Esophagus squamous epithelium (tissue), 4 donors: Measurements from ENCODE around the gene NCBP3.

Source experiments
- POLR2A ChIP-seq, 4 donors: fragments of 450-650 bp; IDR thresholded peaks; one replicate each; pipeline ENCODE4 v1.6.1; 2017; ENCODE audit warnings: antibody characterized with exemption in 4 of 4, mild to moderate bottlenecking in 4 of 4, moderate library complexity in 3 of 4
- TF ChIP-seq, protein P1 (sequence below), 6 experiments: fragments of 450-650 bp in 4 of 6; fragments of 200-600 bp in 2 of 6; sonication (generic) in 2 of 6; IDR thresholded peaks; one replicate each; pipeline ENCODE4 v1.5.1; 2016 to 2019; ENCODE audit warnings: antibody characterized with exemption in 6 of 6, mild to moderate bottlenecking in 4 of 6, moderate library complexity in 4 of 6

DNA sequence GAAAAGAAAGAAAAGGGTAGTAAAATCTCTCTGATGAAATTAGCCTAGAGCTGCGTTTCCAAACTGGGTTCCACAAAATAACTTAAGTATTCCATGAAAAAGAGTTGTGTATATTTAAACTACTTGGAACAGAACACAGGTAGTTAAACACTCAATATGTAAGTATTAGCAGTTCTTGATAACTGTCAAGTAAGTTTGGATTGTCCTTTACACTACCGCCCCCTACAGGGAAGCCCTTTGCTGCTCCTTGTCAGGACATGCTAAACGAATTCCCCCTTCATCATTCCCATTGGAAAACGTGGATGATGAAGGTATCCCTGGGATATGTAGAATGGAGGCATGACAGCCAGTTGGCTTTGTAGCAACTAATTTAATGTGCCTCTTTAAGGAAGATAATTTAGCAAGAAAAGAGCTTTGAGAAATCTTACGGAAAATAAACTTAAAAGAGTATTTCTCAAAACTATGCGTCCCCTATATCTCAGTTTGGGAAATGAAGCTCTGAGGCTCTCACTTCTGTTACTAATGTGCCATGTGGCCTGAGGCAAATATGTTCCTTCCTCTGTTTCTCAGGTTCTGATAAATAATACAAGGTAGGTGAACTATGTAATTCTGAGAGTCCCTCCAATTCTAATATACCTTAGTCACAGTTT lies 18.8 kb downstream of the NCBP3 start:
- TF ChIP-seq, protein P1, sequence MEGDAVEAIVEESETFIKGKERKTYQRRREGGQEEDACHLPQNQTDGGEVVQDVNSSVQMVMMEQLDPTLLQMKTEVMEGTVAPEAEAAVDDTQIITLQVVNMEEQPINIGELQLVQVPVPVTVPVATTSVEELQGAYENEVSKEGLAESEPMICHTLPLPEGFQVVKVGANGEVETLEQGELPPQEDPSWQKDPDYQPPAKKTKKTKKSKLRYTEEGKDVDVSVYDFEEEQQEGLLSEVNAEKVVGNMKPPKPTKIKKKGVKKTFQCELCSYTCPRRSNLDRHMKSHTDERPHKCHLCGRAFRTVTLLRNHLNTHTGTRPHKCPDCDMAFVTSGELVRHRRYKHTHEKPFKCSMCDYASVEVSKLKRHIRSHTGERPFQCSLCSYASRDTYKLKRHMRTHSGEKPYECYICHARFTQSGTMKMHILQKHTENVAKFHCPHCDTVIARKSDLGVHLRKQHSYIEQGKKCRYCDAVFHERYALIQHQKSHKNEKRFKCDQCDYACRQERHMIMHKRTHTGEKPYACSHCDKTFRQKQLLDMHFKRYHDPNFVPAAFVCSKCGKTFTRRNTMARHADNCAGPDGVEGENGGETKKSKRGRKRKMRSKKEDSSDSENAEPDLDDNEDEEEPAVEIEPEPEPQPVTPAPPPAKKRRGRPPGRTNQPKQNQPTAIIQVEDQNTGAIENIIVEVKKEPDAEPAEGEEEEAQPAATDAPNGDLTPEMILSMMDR (IDR thresholded peaks at IDR 0.05): peak; percentile 46 to 70 (median 58)
- TF ChIP-seq POLR2A (IDR thresholded peaks at IDR 0.05): no peak
